PFSK-1 (cell line): ENCODE data around the gene TRIP10.

Source experiments
- FOXP2 ChIP-seq: optimal IDR thresholded peaks from 2 replicates; pipeline ENCODE3; 2011; ENCODE audit warnings: borderline replicate concordance, control low read depth, inconsistent platforms; ENCODE audit not compliant: insufficient read depth; ENCODE audit errors: extremely low read length, extremely low read depth
- POLR2AphosphoS5 ChIP-seq: IDR thresholded peaks from 2 replicates; pipeline ENCODE4 v1.6.1; 2012; ENCODE audit warnings: low read depth, mild to moderate bottlenecking, control low read depth, low read length, moderate library complexity
- REST ChIP-seq, 2 experiments: IDR thresholded peaks; 2 replicates each; pipeline versions ENCODE4 v1.6.1 to v1.8.0; 2011 to 2012; ENCODE audit warnings: low read depth in 2 of 2, low read length in 2 of 2, control low read depth in 1 of 2, inconsistent platforms in 1 of 2, mild to moderate bottlenecking in 1 of 2, moderate library complexity in 1 of 2; ENCODE audit not compliant: insufficient read depth in 1 of 2

GRCh38 chr19:6743714-6744380 lies 4.4 kb downstream of the TRIP10 start:
- TF ChIP-seq FOXP2 = no peak
- TF ChIP-seq POLR2AphosphoS5 = no peak
- TF ChIP-seq REST (IDR thresholded peaks at IDR 0.05; ENCODE audit: insufficient read depth in 1 of 2, low read depth in 2 of 2, low read length in 2 of 2) = no peak
